Measurements from ENCODE around the gene CNOT6L. TPM values are rescaled to one million over a fixed set of nuclear protein-coding genes. Genes with fewer than 3 reads are reported as not detected.
"Not testable (repeated sequence)": the region's sequence is repeated elsewhere in the genome, so short reads cannot be mapped to it uniquely, and the experiment has no call there.

The CNOT6L gene
- total RNA-seq, 2 experiments from 2014 or later, result 160 to 164 TPM

- H3K27me3 Mint-ChIP-seq, result no peaks in the 10 kb centered on the region
- ATAC-seq (ENCODE audit: low read depth), result no peak
- POLR2A ChIA-PET, result no interaction called here
Measured at GRCh38 chr4:77790146-77790545, 29.0 kb downstream of the CNOT6L start.

DNA sequence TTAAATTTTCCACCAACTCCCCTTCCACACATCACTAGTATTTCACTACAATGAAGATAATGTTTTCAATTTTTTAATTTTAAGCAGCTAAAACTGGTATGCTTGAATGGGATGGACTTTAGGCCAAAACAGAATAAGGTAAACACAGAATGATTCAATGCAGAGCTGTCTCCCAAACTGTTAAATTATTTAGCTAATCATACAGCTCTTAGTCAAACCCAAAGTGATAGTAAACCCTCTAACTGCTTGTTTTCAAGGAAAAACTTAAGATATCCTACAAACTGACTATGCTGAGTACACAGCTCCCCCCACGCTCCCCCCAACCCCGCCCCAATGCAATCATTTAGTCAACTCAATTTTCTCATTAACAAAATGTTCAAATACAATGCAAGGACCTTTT lies 30.2 kb downstream of the CNOT6L start:
- DNase-seq, result no peak
- Mint-ChIP-seq H3K27ac (no peak overlapping the region), H3K36me3 (peaks cover 17% of the 10 kb centered on the region), H3K4me3 (no peak overlapping the region), H3K9me3 (no peaks in the 10 kb centered on the region), H3K27me3 (no peaks in the 10 kb centered on the region), H3K4me1 (peaks cover 38% of the 10 kb centered on the region)
- POLR2A ChIA-PET, result interaction anchor here (0.7 to 1.9 kb wide), 2 partner anchors 22 to 29 kb away, joined by 3 to 6 read pairs; partner anchors contain the start of gene CNOT6L
- ATAC-seq (ENCODE audit: low read depth), result no peak

More at GRCh38 chr4:77790146-77790545, 29.0 kb downstream of the CNOT6L start:
- no peak for DNase-seq
- Mint-ChIP-seq H3K36me3 (peaks cover 20% of the 10 kb centered on the region), H3K9me3 (no peaks in the 10 kb centered on the region), H3K4me1 (peaks cover 35% of the 10 kb centered on the region), H3K27ac (no peak overlapping the region), H3K4me3 (no peak overlapping the region)

GRCh38 chr4:77787969-77788368 lies 31.2 kb downstream of the CNOT6L start:
- DNase-seq, result no peak
- no peak for ATAC-seq (ENCODE audit: low read depth)
- H3K4me3 Mint-ChIP-seq, result no peak overlapping the region
- H3K36me3 Mint-ChIP-seq, result peaks cover 19% of the 10 kb centered on the region
- peaks cover 39% of the 10 kb centered on the region for H3K4me1 Mint-ChIP-seq
- H3K9me3 Mint-ChIP-seq, result no peaks in the 10 kb centered on the region
- POLR2A ChIA-PET, result interaction anchor here (1.9 kb wide), 1 partner anchor 30 kb away, joined by 6 read pairs; the partner anchor contains the start of gene CNOT6L
- no peak overlapping the region for H3K27ac Mint-ChIP-seq
- H3K27me3 Mint-ChIP-seq, result no peaks in the 10 kb centered on the region

DNA sequence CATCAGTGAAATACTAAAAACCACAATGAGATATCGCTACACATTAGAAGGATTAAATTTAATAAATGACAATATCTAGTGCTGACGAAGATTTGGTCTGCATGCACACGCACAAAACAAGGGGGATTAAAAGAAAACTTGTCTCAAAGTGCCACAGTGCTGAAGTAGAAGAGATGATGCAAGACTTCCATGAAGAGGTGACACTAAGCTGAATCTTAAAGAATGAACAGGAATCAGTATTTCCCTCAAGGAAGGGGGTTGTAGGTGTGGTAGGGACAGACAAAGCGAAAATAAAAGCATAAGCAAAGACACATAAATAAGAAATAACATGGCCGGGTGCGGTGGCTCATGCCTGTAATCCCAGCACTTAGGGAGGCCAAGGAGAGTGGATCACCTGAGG lies 33.5 kb downstream of the CNOT6L start:
- H3K27me3 Mint-ChIP-seq, result no peaks in the 10 kb centered on the region
- DNase-seq (no peak), ATAC-seq (ENCODE audit: low read depth) (no peak)
- H3K4me3 Mint-ChIP-seq, result peak overlapping the region; percentile 29
- peaks cover 42% of the 10 kb centered on the region for H3K4me1 Mint-ChIP-seq
- H3K27ac Mint-ChIP-seq, result peak overlapping the region; percentile 18
- POLR2A ChIA-PET, result no interaction called here
- H3K36me3 Mint-ChIP-seq, result peaks cover 22% of the 10 kb centered on the region
- H3K9me3 Mint-ChIP-seq, result no peaks in the 10 kb centered on the region

GRCh38 chr4:77783895-77784294 lies 35.3 kb downstream of the CNOT6L start:
- POLR2A ChIA-PET, result no interaction called here
- Mint-ChIP-seq H3K36me3 (peaks cover 27% of the 10 kb centered on the region), H3K9me3 (peaks cover 2% of the 10 kb centered on the region), H3K27me3 (no peaks in the 10 kb centered on the region), H3K4me3 (no peak overlapping the region), H3K4me1 (peaks cover 40% of the 10 kb centered on the region), H3K27ac (no peak overlapping the region)
- no peak for ATAC-seq (ENCODE audit: low read depth)
- no peak for DNase-seq

- Mint-ChIP-seq H3K4me1 (peaks cover 40% of the 10 kb centered on the region), H3K9me3 (peaks cover 2% of the 10 kb centered on the region), H3K27me3 (no peaks in the 10 kb centered on the region), H3K27ac (no peak overlapping the region), H3K36me3 (peaks cover 26% of the 10 kb centered on the region), H3K4me3 (no peak overlapping the region)
- ATAC-seq (ENCODE audit: low read depth), result no peak
- POLR2A ChIA-PET, result interaction anchor here (1.2 kb wide), 1 partner anchor 35 kb away, joined by 6 read pairs; no protein-coding TSS in a partner anchor
- no peak for DNase-seq
Measured at GRCh38 chr4:77782102-77782835, 36.9 kb downstream of the CNOT6L start.

- ATAC-seq (ENCODE audit: low read depth); DNase-seq; H3K27ac Mint-ChIP-seq; H3K9me3 Mint-ChIP-seq; POLR2A ChIA-PET; H3K4me3 Mint-ChIP-seq; H3K27me3 Mint-ChIP-seq: not testable (repeated sequence)
- Mint-ChIP-seq H3K4me1 (peaks cover 37% of the 10 kb centered on the region), H3K36me3 (peaks cover 30% of the 10 kb centered on the region)
Measured at GRCh38 chr4:77780762-77781161, 38.4 kb downstream of the CNOT6L start.

DNA sequence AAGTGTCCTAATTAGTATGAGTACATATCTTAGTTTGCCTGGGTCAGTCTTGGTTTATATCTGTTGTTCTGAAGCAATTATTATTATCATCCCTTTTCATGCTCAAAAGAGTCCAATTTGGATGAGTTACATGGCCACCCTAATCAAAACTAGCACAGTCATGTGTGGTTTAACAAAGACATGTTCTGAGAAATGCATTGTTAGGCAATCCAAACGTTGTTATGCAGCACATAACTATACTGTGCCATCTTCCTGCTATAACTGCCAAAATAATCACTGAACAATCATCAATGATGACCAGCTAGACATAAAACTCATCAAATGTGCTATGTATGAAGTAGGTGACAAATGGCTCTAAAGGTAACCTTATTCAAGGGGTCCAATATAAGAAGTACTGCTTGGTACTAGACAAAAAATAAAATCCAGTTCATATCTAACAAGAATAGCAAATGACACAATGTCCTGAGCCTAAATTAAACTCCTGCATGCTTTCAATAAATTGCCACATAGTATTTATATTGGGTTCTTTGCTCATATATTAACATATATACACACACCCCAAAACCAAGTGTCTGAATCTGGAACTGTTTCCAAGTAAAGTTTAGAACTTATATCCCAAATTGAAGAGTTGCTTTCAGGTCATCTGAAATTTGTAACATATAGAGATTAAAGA lies 41.9 kb downstream of the CNOT6L start:
- POLR2A ChIA-PET, result no interaction called here
- H3K36me3 Mint-ChIP-seq, result peaks cover 45% of the 10 kb centered on the region
- ATAC-seq (ENCODE audit: low read depth) (no peak), DNase-seq (no peak)
- no peak overlapping the region for H3K27ac Mint-ChIP-seq
- peaks cover 22% of the 10 kb centered on the region for H3K4me1 Mint-ChIP-seq
- H3K27me3 Mint-ChIP-seq, result no peaks in the 10 kb centered on the region
- H3K4me3 Mint-ChIP-seq, result no peak overlapping the region
- H3K9me3 Mint-ChIP-seq, result peaks cover 2% of the 10 kb centered on the region

DNA sequence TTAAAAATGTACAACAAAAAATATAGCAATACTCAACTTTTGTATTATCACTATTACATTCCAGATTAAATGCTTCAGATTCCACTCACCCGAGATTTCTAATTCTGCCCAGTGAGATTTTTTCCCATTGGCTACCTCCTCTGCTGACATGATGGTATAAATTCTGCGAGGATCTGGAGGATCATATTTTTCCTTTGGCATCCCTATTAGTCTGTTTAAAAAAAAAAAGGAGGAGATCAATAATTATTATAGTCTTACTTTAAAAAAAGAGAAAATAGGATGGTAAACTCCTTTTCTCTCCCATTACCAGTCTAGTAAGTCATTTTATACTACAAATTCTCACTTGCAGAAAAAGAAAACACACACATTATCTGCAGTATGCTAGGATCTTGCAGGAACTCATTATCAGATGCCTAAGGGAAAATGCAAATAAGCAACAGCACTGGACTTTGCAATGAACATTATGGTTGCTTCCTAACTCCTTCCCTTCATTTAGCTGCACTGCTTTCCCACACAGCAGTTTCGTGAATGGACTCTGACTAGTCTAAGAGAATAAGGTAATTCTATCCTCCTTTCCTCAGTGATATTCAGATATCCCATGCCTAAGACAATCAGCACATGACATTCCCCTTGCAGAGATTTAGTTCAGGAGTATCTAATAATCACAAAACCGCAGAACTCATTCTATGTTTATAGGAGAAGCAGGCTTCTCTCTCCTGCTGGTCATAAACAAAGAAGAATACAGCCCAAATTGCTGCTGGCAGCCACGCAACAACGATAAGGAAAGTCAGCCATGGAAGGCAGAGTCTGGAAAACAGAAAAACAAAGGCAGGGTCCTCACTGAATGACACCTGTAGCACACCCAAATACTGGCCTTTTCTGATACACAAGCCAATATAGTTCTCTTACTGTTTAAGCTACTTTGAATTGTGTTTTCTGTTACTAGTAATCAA lies 42.7 kb downstream of the CNOT6L start:
- DNase-seq (no peak), ATAC-seq (ENCODE audit: low read depth) (no peak)
- no peak overlapping the region for H3K4me3 Mint-ChIP-seq
- H3K4me1 Mint-ChIP-seq, result peaks cover 16% of the 10 kb centered on the region
- no peaks in the 10 kb centered on the region for H3K27me3 Mint-ChIP-seq
- POLR2A ChIA-PET, result no interaction called here
- H3K36me3 Mint-ChIP-seq, result peaks cover 48% of the 10 kb centered on the region
- H3K9me3 Mint-ChIP-seq, result peaks cover 2% of the 10 kb centered on the region
- H3K27ac Mint-ChIP-seq, result no peak overlapping the region

DNA sequence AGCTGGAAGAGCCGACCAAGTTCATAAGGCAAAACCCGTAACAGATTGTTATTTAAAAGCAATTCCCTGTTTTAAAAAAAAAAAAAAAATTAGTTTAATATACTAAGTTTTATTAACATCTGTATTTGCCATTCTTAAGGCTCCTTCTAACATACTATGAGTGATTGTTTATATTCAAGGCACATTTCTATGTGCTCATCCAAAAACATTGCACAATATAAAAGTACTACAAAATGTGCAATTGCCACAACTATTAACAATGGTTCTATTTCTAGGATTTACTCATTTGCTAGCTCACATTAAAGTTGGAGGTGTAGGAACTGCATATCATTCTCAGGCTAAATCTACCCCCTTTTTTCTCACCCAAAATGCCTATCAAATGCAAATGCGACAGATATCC lies 46.1 kb downstream of the CNOT6L start:
- Mint-ChIP-seq H3K4me1 (peaks cover 16% of the 10 kb centered on the region), H3K36me3 (peaks cover 60% of the 10 kb centered on the region), H3K4me3 (no peak overlapping the region), H3K9me3 (no peaks in the 10 kb centered on the region), H3K27ac (no peak overlapping the region), H3K27me3 (no peaks in the 10 kb centered on the region)
- POLR2A ChIA-PET, result no interaction called here
- ATAC-seq (ENCODE audit: low read depth) (no peak), DNase-seq (no peak)

DNA sequence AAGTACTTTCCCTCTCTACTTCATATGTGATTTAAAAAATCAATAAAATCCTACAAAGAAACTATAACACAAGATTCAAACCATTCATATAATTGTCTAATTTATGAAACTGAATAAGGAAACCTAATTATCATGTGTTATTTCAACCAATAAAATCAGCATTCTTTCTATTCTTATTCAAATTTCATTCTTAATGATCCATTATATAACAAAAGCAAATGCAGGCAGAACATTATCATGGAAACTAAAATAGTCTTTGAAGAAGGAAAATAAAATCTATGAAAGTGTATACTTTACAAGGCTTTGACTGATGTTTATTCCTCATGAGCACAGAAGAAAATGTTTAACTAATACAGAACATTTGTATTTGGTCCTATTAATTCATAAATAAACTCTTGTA lies 47.6 kb downstream of the CNOT6L start:
- H3K4me1 Mint-ChIP-seq, result peaks cover 5% of the 10 kb centered on the region
- no peak overlapping the region for H3K27ac Mint-ChIP-seq
- ATAC-seq (ENCODE audit: low read depth), result no peak
- no peaks in the 10 kb centered on the region for H3K27me3 Mint-ChIP-seq
- POLR2A ChIA-PET, result no interaction called here
- no peak overlapping the region for H3K4me3 Mint-ChIP-seq
- no peak for DNase-seq
- H3K36me3 Mint-ChIP-seq, result peaks cover 63% of the 10 kb centered on the region
- no peaks in the 10 kb centered on the region for H3K9me3 Mint-ChIP-seq

- H3K9me3 Mint-ChIP-seq, result peaks cover 10% of the 10 kb centered on the region
- DNase-seq (no peak), ATAC-seq (ENCODE audit: low read depth) (no peak)
- H3K27ac Mint-ChIP-seq, result no peak overlapping the region
- H3K4me3 Mint-ChIP-seq, result no peak overlapping the region
- peaks cover 69% of the 10 kb centered on the region for H3K36me3 Mint-ChIP-seq
- H3K27me3 Mint-ChIP-seq, result no peaks in the 10 kb centered on the region
- peaks cover 9% of the 10 kb centered on the region for H3K4me1 Mint-ChIP-seq
- POLR2A ChIA-PET, result no interaction called here
Measured at GRCh38 chr4:77765720-77766119, 53.4 kb downstream of the CNOT6L start.

DNA sequence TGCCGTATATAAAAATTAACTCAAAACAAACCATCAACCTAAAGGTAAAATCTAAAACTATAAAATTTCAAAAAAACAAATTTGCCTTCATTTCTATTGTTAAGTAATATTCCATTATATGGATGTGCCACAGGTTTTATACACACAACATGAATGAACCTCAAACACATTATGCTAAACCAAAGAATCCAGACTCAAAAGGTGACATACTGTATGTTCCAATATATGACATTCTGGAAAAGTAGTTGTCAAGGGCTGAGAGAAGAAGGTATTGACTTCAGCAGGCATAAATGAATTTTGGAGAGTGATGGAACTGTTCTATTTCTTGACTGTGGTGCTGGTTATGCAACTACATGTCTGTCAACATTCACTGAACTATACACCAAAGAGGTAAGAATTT lies 56.6 kb downstream of the CNOT6L start:
- ATAC-seq (ENCODE audit: low read depth) (no peak), DNase-seq (no peak)
- Mint-ChIP-seq H3K4me3 (no peak overlapping the region), H3K27me3 (no peaks in the 10 kb centered on the region), H3K9me3 (peaks cover 15% of the 10 kb centered on the region), H3K4me1 (peaks cover 11% of the 10 kb centered on the region), H3K27ac (no peak overlapping the region), H3K36me3 (peaks cover 77% of the 10 kb centered on the region)
- POLR2A ChIA-PET, result no interaction called here
